ENCODE results near the gene SLC51A. TPM values are rescaled to one million over a fixed set of nuclear protein-coding genes. Genes with fewer than 3 reads are reported as not detected.

Gene SLC51A
- total and polyA plus RNA-seq, 2 of the 13 experiments (the other 11 are each of a cell fraction or from before 2014, with no cell fraction given), result 4.3 to 48.8 TPM

- TF ChIP-seq ZNF597 (CRISPR knock-in tag; IDR thresholded peaks at IDR 0.05) (no peak), KAT7 (CRISPR knock-in tag; IDR thresholded peaks at IDR 0.05; ENCODE audit: borderline replicate concordance) (peak; percentile 76; the same call in 1 of the 2 replicates), E2F1 (CRISPR knock-in tag; IDR thresholded peaks at IDR 0.05) (0 out of 2 replicates have a peak, but pooled peaks have one; percentile 37), IRF1 (CRISPR knock-in tag; IDR thresholded peaks at IDR 0.05; ENCODE audit: low read depth) (0 out of 2 replicates have a peak, but pooled peaks have one; percentile 60), TMF1 (CRISPR knock-in tag; IDR thresholded peaks at IDR 0.05; ENCODE audit: low read depth) (peak; percentile 48; the same call in 1 of the 2 replicates), ZNF205 (CRISPR knock-in tag; IDR thresholded peaks at IDR 0.05) (peak; percentile 57; the same call in 1 of the 2 replicates), ZNF709 (CRISPR knock-in tag; IDR thresholded peaks at IDR 0.05) (0 out of 2 replicates have a peak, but pooled peaks have one; percentile 40), KLF11 (CRISPR knock-in tag; IDR thresholded peaks at IDR 0.05) (0 out of 2 replicates have a peak, but pooled peaks have one; percentile 13), NR2F2 (IDR thresholded peaks at IDR 0.05; ENCODE audit: borderline replicate concordance, low read depth) (no peak), ZNF574 (CRISPR knock-in tag; IDR thresholded peaks at IDR 0.05) (peak; percentile 71), ZNF619 (CRISPR knock-in tag; IDR thresholded peaks at IDR 0.05) (peak; percentile 55; the same call in 1 of the 2 replicates), HBP1 (CRISPR knock-in tag; IDR thresholded peaks at IDR 0.05; ENCODE audit: low read depth) (peak; percentile 58; the same call in 1 of the 2 replicates), SOX6 (IDR thresholded peaks at IDR 0.05) (no peak), SOX6 (CRISPR knock-in tag; IDR thresholded peaks at IDR 0.05) (peak; percentile 44; the same call in 1 of the 2 replicates), ZNF510 (CRISPR knock-in tag; IDR thresholded peaks at IDR 0.05; ENCODE audit: low read depth) (0 out of 2 replicates have a peak, but pooled peaks have one; percentile 48), ZBTB43 (CRISPR knock-in tag; conservative IDR thresholded peaks at IDR 0.05) (no peak), RXRA (CRISPR knock-in tag; IDR thresholded peaks at IDR 0.05) (peak; percentile 77)
These were observed 11.5 kb downstream of the SLC51A start (continued) for GRCh38 chr3:196227629-196228493.
